ENCODE data around the gene RNF31.

The RNF31 gene

DNA sequence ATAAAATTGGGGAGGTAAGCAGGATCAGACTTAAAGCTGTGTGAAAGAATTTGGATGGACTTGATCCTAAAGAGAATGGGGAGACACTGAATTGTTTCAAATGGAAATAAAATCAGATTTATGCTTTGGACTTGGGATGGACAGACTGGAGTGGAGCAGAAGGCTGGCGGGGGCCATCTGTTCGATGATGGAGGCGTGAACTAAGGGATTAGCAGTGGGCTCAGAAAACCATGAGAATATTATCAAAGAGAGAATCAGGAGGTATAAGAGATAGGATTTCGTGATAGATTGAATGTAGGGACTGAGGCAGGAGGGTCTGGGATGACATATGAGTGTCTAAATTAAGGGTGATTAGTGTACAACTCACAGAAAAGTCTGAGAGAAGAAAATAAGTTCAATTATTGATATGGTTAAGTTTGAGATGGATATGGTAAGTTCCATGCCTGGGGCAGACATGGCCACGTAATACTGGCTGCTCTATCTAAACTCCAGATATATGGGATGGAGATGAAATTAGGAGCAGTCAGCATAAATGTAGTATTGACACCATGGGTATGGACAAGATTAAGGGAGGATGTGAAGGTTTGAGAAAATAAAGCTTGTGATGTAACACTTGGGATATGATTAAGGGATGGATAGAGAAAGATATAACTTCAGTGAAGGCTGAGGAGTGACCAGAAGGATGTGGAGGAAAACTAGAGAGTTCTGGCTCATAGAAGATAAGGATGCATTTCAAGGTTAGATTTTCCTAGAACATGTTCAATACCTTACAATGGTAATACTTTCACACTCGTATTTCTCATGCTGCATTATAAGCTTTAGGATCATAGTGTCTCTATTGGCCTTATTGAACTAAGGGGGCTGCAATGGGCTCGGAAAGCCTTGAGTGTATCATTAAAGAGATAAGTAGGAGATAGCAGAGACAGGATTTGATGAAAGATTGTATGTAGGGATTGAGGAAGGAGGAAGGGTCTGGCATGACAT is 57.2 kb downstream of the RNF31 start:
- no peak for DNase-seq

DNA sequence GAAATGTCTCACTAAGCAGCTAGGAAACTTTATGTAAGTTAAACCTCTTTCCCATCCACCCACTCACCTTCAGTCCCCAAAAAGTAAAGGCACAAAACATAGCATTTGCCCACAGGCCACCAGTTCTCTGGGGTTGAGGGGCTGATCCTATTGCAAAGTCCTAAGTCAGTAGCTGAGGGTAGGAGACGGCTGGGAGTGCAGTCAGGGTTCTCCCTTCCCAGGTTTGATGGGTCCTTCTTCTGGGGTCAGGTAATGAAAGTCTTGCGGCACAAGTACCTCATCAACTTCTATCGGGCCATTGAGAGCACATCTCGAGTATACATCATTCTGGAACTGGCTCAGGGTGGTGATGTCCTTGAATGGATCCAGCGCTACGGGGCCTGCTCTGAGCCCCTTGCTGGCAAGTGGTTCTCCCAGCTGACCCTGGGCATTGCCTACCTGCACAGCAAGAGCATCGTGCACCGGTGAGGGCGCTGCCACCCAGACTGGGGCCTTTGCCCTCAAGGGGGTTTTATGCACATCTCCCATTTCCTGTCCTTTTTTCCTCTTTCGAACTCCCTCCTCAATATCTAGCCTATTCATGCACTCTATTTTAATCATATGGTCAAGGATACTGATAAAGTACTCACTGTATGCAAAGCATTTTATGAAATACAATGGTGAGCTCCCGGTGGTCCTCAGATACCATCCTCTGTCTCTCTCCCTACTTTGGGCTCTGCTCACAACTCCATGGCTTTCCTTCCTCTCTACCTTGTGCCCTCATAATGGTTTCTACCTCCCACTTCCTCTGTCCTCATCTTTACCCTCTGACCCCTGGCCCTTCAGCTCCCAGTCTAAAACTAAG is 59.2 kb downstream of the RNF31 start:
- DNase-seq, result no peak

GRCh38 chr14:24207104-24207551 is 59.8 kb downstream of the RNF31 start:
- no peak for DNase-seq

DNA sequence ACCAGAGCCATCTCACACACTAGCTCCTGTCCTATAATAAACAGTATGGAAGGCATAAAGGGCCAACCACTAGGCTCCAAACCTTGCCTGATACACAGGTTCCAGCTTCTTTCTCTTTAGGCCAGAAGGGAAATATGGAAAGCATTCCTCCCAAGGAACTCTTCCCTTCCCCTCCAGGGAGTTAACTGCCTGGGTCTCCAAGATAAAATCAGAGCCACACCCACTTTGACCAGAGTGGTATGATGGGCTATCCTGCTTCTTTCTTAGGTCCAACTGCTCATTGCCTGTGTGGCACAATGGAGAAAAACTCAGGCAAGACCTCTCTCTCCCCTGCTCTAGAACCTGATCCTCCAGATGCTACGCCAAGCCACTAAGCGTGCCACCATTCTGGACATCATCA is 60.3 kb downstream of the RNF31 start:
- DNase-seq, result no peak
